Naive B cell (primary cell): Measurements from ENCODE around the gene LRG1. TPM values are rescaled to one million over a fixed set of nuclear protein-coding genes. Genes with fewer than 3 reads are reported as not detected.
"Not testable (repeated sequence)": the region's sequence is repeated elsewhere in the genome, so short reads cannot be mapped to it uniquely, and the experiment has no call there.

Experiments used
- ATAC-seq, 2 donors: fragments of 150-1000 bp; cut with Tn5 transposase; 2 replicates each; pipeline ENCODE4 v1.10.0; 2021; ENCODE audit warnings: low read depth in 2 of 2, mild to moderate bottlenecking in 2 of 2, moderate library complexity in 2 of 2
- DNase-seq: peaks from one replicate; pipeline ENCODE4 v3.0.0; 2022
- H3K27ac Mint-ChIP-seq, 6 donors: one replicate each; pipeline ENCODE4 v1.8.0; 2020 to 2022; ENCODE audit warnings: mild to moderate bottlenecking in 6 of 6, mixed read lengths in 6 of 6, moderate library complexity in 5 of 6, inconsistent platforms in 2 of 6
- H3K27me3 Mint-ChIP-seq, 3 donors: one replicate each; pipeline ENCODE4 v1.8.0; 2021 to 2022; ENCODE audit warnings: mixed read lengths in 3 of 3, mild to moderate bottlenecking in 1 of 3
- H3K36me3 Mint-ChIP-seq, 2 donors: one replicate each; pipeline ENCODE4 v1.8.0; 2020 to 2022; ENCODE audit warnings: mixed read lengths in 2 of 2, inconsistent platforms in 1 of 2, mild to moderate bottlenecking in 1 of 2
- H3K4me1 Mint-ChIP-seq, 3 donors: one replicate each; pipeline ENCODE4 v1.8.0; 2020 to 2022; ENCODE audit warnings: mixed read lengths in 3 of 3, inconsistent platforms in 1 of 3, mild to moderate bottlenecking in 1 of 3, moderate library complexity in 1 of 3
- H3K4me3 Mint-ChIP-seq, 8 donors: one replicate each; pipeline ENCODE4 v1.8.0; 2020 to 2022; ENCODE audit warnings: mild to moderate bottlenecking in 8 of 8, mixed read lengths in 8 of 8, moderate library complexity in 8 of 8, inconsistent platforms in 2 of 8
- H3K9me3 Mint-ChIP-seq, 7 donors: one replicate each; pipeline ENCODE4 v1.8.0; 2020 to 2022; ENCODE audit warnings: mixed read lengths in 7 of 7, mild to moderate bottlenecking in 5 of 7, inconsistent platforms in 2 of 7, moderate library complexity in 1 of 7
- polyA plus RNA-seq, 6 donors: library from polyadenylated mRNA; unstranded; fragments of 300-500 nt; fragmentation: Illumina TruSeq; gene quantifications; one replicate each; pipeline ENCODE4 v1.2.3, GENCODE V29; 2021; ENCODE audit warnings: low read depth in 6 of 6

LRG1 gene
- polyA plus RNA-seq, 6 donors from 2014 or later = 0.12 to 0.58 (median 0.25) TPM; not detected in 3

GRCh38 chr19:4541114-4541805 is 1.4 kb upstream of the LRG1 start:
- Mint-ChIP-seq H3K36me3 (no peaks in the 10 kb centered on the region), H3K9me3 (peaks cover 0 to 6% (median 0%) of the 10 kb centered on the region in 7 donors), H3K27me3 (peaks cover 3 to 18% (median 18%) of the 10 kb centered on the region in 3 donors), H3K27ac (no peak overlapping the region), H3K4me1 (peaks cover 5 to 6% (median 6%) of the 10 kb centered on the region in 3 donors), H3K4me3 (peak overlapping the region in 1 of 8 donors; percentile 23)
- no peak for ATAC-seq
- no peak for DNase-seq

- ATAC-seq (no peak), DNase-seq (no peak)
- Mint-ChIP-seq H3K4me3 (no peak overlapping the region), H3K4me1 (peaks cover 11 to 15% (median 12%) of the 10 kb centered on the region in 3 donors), H3K27ac (no peak overlapping the region), H3K36me3 (no peaks in the 10 kb centered on the region), H3K9me3 (peaks cover 0 to 6% (median 0%) of the 10 kb centered on the region in 7 donors), H3K27me3 (peaks cover 7 to 31% (median 27%) of the 10 kb centered on the region in 3 donors)
These were observed 605 bp downstream of the LRG1 start for GRCh38 chr19:4539169-4539692.

DNA sequence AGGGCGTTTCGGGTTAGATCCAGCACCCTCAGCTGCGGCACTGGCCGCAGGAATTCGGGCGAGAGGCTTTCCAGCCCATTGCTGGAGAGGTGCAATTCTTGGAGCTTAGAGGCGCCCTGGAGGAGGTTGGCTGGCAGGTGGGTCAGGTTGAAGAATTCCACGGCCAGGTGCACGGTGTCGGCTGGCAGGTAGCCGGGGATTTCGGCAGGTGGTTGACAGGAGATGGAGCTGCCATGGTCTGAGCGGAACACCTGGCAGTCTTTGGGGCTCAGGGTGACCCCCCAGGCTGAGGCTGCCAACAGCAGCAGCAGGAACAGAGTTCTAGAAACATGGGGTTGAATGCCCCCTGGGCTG is 1.3 kb downstream of the LRG1 start:
- ATAC-seq = no peak
- Mint-ChIP-seq H3K4me1 (peaks cover 11 to 15% (median 12%) of the 10 kb centered on the region in 3 donors), H3K9me3 (peaks cover 0 to 6% (median 0%) of the 10 kb centered on the region in 7 donors), H3K4me3 (no peak overlapping the region), H3K27ac (no peak overlapping the region), H3K36me3 (no peaks in the 10 kb centered on the region), H3K27me3 (peaks cover 9 to 37% (median 27%) of the 10 kb centered on the region in 3 donors)
- no peak for DNase-seq

DNA sequence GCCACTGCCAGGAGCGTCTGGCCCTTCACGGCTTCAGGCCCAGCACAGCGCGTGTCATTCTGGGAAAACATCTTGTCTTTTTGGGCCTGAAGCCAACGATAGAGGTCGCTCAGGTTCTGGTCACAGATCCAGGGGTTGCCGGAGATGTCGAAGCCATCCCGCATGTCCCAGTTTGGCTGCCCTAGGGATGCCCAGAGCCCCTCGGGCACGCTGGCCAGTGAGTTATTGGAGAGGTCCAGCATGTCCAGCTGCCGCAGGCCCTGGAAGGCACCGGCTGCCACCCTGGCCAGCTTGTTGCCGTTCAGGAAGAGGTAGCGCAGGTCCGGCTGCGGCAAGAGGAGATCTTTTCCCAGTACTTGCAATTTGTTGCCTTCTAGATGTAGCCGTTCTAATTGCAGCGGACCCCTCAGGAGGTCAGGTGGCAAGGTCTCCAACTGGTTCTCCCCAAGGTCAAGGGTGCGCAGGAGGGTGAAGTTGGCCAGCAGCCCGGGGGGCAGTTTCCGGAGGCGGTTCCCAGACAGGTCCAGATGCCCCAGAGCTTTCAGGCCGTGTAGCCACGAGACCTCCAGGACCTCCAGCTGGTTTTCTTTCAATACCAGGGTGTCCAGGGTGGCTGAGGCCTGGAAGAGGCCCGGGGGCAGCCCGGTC is 1.8 kb downstream of the LRG1 start:
- Mint-ChIP-seq H3K27me3 (peaks cover 12 to 42% (median 27%) of the 10 kb centered on the region in 3 donors), H3K27ac (no peak overlapping the region), H3K4me1 (peaks cover 11 to 15% (median 12%) of the 10 kb centered on the region in 3 donors), H3K9me3 (peaks cover 0 to 6% (median 0%) of the 10 kb centered on the region in 7 donors), H3K36me3 (no peaks in the 10 kb centered on the region), H3K4me3 (no peak overlapping the region)
- no peak for DNase-seq
- ATAC-seq = no peak

DNA sequence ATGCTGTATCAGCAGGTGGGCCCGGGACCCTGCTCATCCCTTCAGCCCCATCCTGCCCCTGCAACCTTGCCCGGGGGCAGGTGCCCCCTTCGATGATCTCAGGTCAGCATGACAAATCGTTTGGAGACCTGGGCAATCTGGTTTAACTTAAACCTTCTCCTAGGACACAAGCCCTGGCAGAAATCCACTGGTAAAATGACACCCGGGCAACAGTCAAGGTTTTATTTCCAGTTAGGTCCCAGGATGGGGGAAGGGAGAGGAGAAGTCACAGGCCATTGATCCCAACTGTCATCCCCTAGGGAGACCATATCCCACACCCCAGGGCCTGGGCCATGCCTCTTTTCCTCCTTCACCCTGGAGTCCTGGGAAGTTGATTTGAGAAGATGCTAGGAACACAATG is 3.0 kb downstream of the LRG1 start:
- Mint-ChIP-seq H3K27ac (no peak overlapping the region), H3K27me3 (peaks cover 12 to 44% (median 27%) of the 10 kb centered on the region in 3 donors), H3K4me1 (peaks cover 11 to 15% (median 12%) of the 10 kb centered on the region in 3 donors), H3K9me3 (peaks cover 0 to 6% (median 0%) of the 10 kb centered on the region in 7 donors), H3K4me3 (no peak overlapping the region), H3K36me3 (no peaks in the 10 kb centered on the region)
- no peak for DNase-seq
- no peak for ATAC-seq

- peak; percentile 68 to 76 for ATAC-seq
- Mint-ChIP-seq H3K36me3 (no peaks in the 10 kb centered on the region), H3K9me3 (peaks cover 0 to 4% (median 0%) of the 10 kb centered on the region in 7 donors), H3K4me1 (peaks cover 9 to 13% (median 13%) of the 10 kb centered on the region in 3 donors), H3K4me3 (peak within 1 kb of the TSS in 4 of 8 donors; percentile 9 to 65 (median 30)), H3K27me3 (peaks cover 12 to 48% (median 22%) of the 10 kb centered on the region in 3 donors), H3K27ac (peak within 1 kb of the TSS in 3 of 6 donors; percentile 51 to 58 (median 56))
- DNase-seq = peak; percentile 39
These were observed 4.8 kb downstream of the LRG1 start, which contains the start of gene PLIN5 for GRCh38 chr19:4534836-4535658. Gene PLIN5, minus strand, starts transcription at chr19:4535224. Its CDS starts 1,150 bp downstream, at chr19:4534074.

GRCh38 chr19:4533835-4534424 is 5.9 kb downstream of the LRG1 start:
- no peak for ATAC-seq
- Mint-ChIP-seq H3K4me1 (peaks cover 6 to 10% (median 8%) of the 10 kb centered on the region in 3 donors), H3K4me3 (no peak overlapping the region), H3K27me3 (peaks cover 10 to 41% (median 11%) of the 10 kb centered on the region in 3 donors), H3K27ac (peak overlapping the region in 1 of 6 donors; percentile 19), H3K36me3 (no peaks in the 10 kb centered on the region), H3K9me3 (peaks cover 0 to 2% (median 0%) of the 10 kb centered on the region in 7 donors)
- DNase-seq = no peak

- peak overlapping the region in 1 of 6 donors; percentile 19 for H3K27ac Mint-ChIP-seq
- no peak overlapping the region for H3K4me3 Mint-ChIP-seq
- DNase-seq (no peak), ATAC-seq (no peak)
- H3K27me3 Mint-ChIP-seq = peaks cover 8 to 36% (median 9%) of the 10 kb centered on the region in 3 donors
- H3K36me3 Mint-ChIP-seq = no peaks in the 10 kb centered on the region
- H3K4me1 Mint-ChIP-seq = peaks cover 6 to 10% (median 8%) of the 10 kb centered on the region in 3 donors
- peaks cover 0 to 2% (median 0%) of the 10 kb centered on the region in 7 donors for H3K9me3 Mint-ChIP-seq
These were observed 6.5 kb downstream of the LRG1 start for GRCh38 chr19:4533334-4533733.

- ATAC-seq = no peak
- DNase-seq = no peak
- H3K9me3 Mint-ChIP-seq = peaks cover 0 to 2% (median 0%) of the 10 kb centered on the region in 7 donors
- peaks cover 8 to 29% (median 9%) of the 10 kb centered on the region in 3 donors for H3K27me3 Mint-ChIP-seq
- H3K36me3 Mint-ChIP-seq = no peaks in the 10 kb centered on the region
- H3K27ac Mint-ChIP-seq = peak overlapping the region in 1 of 6 donors; percentile 33
- no peak overlapping the region for H3K4me3 Mint-ChIP-seq
- peaks cover 6 to 10% (median 8%) of the 10 kb centered on the region in 3 donors for H3K4me1 Mint-ChIP-seq
These were observed 8.2 kb downstream of the LRG1 start for GRCh38 chr19:4531562-4532165.

GRCh38 chr19:4529924-4530522 is 9.8 kb downstream of the LRG1 start:
- Mint-ChIP-seq H3K4me3 (peak overlapping the region in 1 of 8 donors; percentile 66), H3K4me1 (peaks cover 0 to 3% (median 0%) of the 10 kb centered on the region in 3 donors), H3K36me3 (no peaks in the 10 kb centered on the region), H3K9me3 (no peaks in the 10 kb centered on the region), H3K27ac (no peak overlapping the region), H3K27me3 (peaks cover 0 to 21% (median 5%) of the 10 kb centered on the region in 3 donors)
- DNase-seq = no peak
- ATAC-seq = no peak

- ATAC-seq (no peak), DNase-seq (no peak)
- no peak overlapping the region for H3K27ac Mint-ChIP-seq
- no peaks in the 10 kb centered on the region for H3K36me3 Mint-ChIP-seq
- peaks cover 0 to 14% (median 5%) of the 10 kb centered on the region in 3 donors for H3K27me3 Mint-ChIP-seq
- peaks cover 0 to 3% (median 0%) of the 10 kb centered on the region in 3 donors for H3K4me1 Mint-ChIP-seq
- no peak overlapping the region for H3K4me3 Mint-ChIP-seq
- no peaks in the 10 kb centered on the region for H3K9me3 Mint-ChIP-seq
These were observed 11.0 kb downstream of the LRG1 start for GRCh38 chr19:4528843-4529242.

DNA sequence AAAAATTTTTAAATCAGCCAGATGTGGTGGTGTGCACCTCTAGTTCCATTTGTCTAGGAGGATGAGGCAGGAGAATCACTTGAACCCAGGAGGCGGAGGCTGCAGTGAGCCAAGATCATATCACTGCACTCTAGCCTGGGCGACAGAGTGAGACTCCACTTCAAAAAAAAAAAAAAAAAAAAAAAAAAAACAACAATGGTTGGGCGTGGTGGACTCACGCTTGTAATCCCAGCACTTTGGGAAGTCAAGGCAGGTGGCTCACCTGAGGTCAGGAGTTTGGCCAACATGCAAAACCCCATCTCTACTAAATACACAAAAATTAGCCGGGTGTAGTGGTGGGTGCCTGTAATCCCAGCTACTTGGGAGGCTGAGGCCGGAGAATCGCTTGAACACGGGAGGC is 12.5 kb downstream of the LRG1 start:
- not testable (repeated sequence) for H3K27ac Mint-ChIP-seq, H3K4me1 Mint-ChIP-seq, H3K36me3 Mint-ChIP-seq, H3K9me3 Mint-ChIP-seq, H3K27me3 Mint-ChIP-seq, DNase-seq, ATAC-seq, H3K4me3 Mint-ChIP-seq
